Stomach (tissue), 4 donors: ENCODE results near the gene RERE.
"Not testable (repeated sequence)": the region's sequence is repeated elsewhere in the genome, so short reads cannot be mapped to it uniquely, and the experiment has no call there.

Experiments used
- CTCF ChIP-seq, 7 experiments: fragments of 450-650 bp in 4 of 7; fragments of 200-600 bp in 3 of 7; sonication (generic) in 3 of 7; IDR thresholded peaks; one replicate each; pipeline ENCODE4 v1.5.1; 2016 to 2019; ENCODE audit warnings: antibody characterized with exemption in 7 of 7, control low read depth in 2 of 7, mild to moderate bottlenecking in 1 of 7
- POLR2AphosphoS5 ChIP-seq, 3 donors: sonication (generic); formaldehyde crosslinking; IDR thresholded peaks; one replicate each; pipeline ENCODE4 v1.6.1; 2016; ENCODE audit warnings: antibody characterized with exemption in 3 of 3

- not testable (repeated sequence) for TF ChIP-seq CTCF, POLR2AphosphoS5 (IDR thresholded peaks at IDR 0.05)
These were observed 205.6 kb downstream of the RERE start for GRCh38 chr1:8611634-8612515.
